ENCODE measurements around the gene RAD50. TPM values are rescaled to one million over a fixed set of nuclear protein-coding genes. Genes with fewer than 3 reads are reported as not detected.

RAD50 gene
- total RNA-seq, 1 donor from 2014 or later = 42.6 TPM

DNA sequence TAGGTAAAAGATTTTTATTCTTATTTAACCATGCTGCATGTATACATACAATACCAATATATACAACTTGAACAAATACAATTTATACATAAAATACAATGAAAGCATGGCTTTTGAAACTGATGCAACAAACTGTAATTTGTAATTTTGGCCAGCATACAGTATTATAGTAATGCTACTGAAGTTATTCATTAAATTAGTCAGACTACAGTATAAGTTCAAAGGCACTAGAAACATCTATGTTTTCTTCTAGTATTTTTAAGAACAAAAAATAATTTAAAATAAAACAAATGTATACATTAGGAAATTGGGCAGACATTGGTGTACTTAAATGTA lies 135.8 kb downstream of the RAD50 start:
- H3K9me3 Mint-ChIP-seq = no peaks in the 10 kb centered on the region
- intact Hi-C loops (cut with micrococcal nuclease) = loop anchor here (5.0 kb wide), 1 partner anchor 35 kb away; the partner anchor contains the start of gene IL13
- ChIA-PET CTCF (no interaction called here), POLR2A (no interaction called here)
- DNase-seq (no peak), ATAC-seq (ENCODE audit: low read depth) (no peak)
- H3K4me1 Mint-ChIP-seq = peaks cover 20% of the 10 kb centered on the region
- no peak for TF ChIP-seq CTCF (IDR thresholded peaks at IDR 0.05)
- H3K36me3 Mint-ChIP-seq (ENCODE audit: low read depth) = peaks cover 20% of the 10 kb centered on the region
- no peaks in the 10 kb centered on the region for H3K27me3 Mint-ChIP-seq
- H3K4me3 Mint-ChIP-seq = no peak overlapping the region
- no peak overlapping the region for H3K27ac Mint-ChIP-seq

Other genes with a start within 250 kb of the RAD50 start
- 5.4 and 6.6 TPM in 2 replicates for gene SLC22A5, start 187.3 kb upstream of the RAD50 start, total RNA-seq
- gene IRF1, start 66.2 kb upstream of the RAD50 start, total RNA-seq = 126 and 134 TPM in 2 replicates
- not detected in 2 replicates for gene IL5, start 13.5 kb upstream of the RAD50 start, total RNA-seq
- 0.27 and 0.75 TPM in 2 replicates for gene IL13, start 101.2 kb downstream of the RAD50 start, total RNA-seq
- not detected in 2 replicates for gene IL4, start 117.0 kb downstream of the RAD50 start, total RNA-seq
- 9.2 and 9.8 TPM in 2 replicates for gene KIF3A, start 180.6 kb downstream of the RAD50 start, total RNA-seq
- gene CCNI2, start 190.4 kb downstream of the RAD50 start, total RNA-seq = 0.44 and 1.5 TPM in 2 replicates
- gene SEPTIN8, start 220.3 kb downstream of the RAD50 start, total RNA-seq = 6.5 and 7.3 TPM in 2 replicates

Data from activated B cell treated with CpG ODN at 0.5 μM for 24 hours (primary cell).